ENCODE measurements around the gene ATP1B2. TPM values are rescaled to one million over a fixed set of nuclear protein-coding genes. Genes with fewer than 3 reads are reported as not detected.
"Not testable (repeated sequence)": the region's sequence is repeated elsewhere in the genome, so short reads cannot be mapped to it uniquely, and the experiment has no call there.

The ATP1B2 gene
- total RNA-seq, 1 experiment from 2014 or later = 0.63 TPM

GRCh38 chr17:7634384-7634783 lies 16.3 kb upstream of the ATP1B2 start:
- no peaks in the 10 kb centered on the region for H3K27me3 ChIP-seq (ENCODE audit: insufficient read depth, low read depth)
- no peak overlapping the region for H3K27ac ChIP-seq
- H3K9me3 ChIP-seq (ENCODE audit: insufficient read depth, low read depth) = no peaks in the 10 kb centered on the region
- H3F3A ChIP-seq (ENCODE audit: insufficient read depth, low read depth) = no peaks in the 10 kb centered on the region
- H3K36me3 ChIP-seq (ENCODE audit: low read depth) = no peaks in the 10 kb centered on the region
- H2AFZ ChIP-seq = no peak overlapping the region
- H3K4me3 ChIP-seq = no peak overlapping the region
- no peaks in the 10 kb centered on the region for H3K9me2 ChIP-seq (ENCODE audit: insufficient read depth)
- no TSS peak for BruUV-seq (replicated peaks)
- peak; percentile 40 for TF ChIP-seq CTCF (conservative IDR thresholded peaks at IDR 0.05)
- TF ChIP-seq EZH2 (IDR thresholded peaks at IDR 0.05; ENCODE audit: low read depth) = no peak
- DNase-seq = peak in 1 of 2 experiments; percentile 34
- H3K79me2 ChIP-seq (ENCODE audit: low read depth) = no peaks in the 10 kb centered on the region
- no peaks in the 10 kb centered on the region for H4K20me1 ChIP-seq (ENCODE audit: insufficient read depth)
- H3K4me1 ChIP-seq (replicated peaks; ENCODE audit: insufficient read depth) = no peaks in the 10 kb centered on the region
- ChIA-PET POLR2A (ENCODE audit: unreplicated experiment) (interaction anchor here (0.7 kb wide), 1 partner anchor 1079 kb away, joined by 6 read pairs; no protein-coding TSS in a partner anchor), CTCF (no interaction called here)
- intact Hi-C loops (cut with micrococcal nuclease; ENCODE audit: unreplicated experiment) = loop anchor here (5.0 kb wide), 1 partner anchor 53 kb away; the partner anchor contains the start of genes TP53 and WRAP53
- no peak overlapping the region for H3K4me2 ChIP-seq

- Histone ChIP-seq H3F3A (ENCODE audit: insufficient read depth, low read depth) (no peaks in the 10 kb centered on the region), H3K9me2 (ENCODE audit: insufficient read depth) (no peaks in the 10 kb centered on the region), H2AFZ (no peak overlapping the region), H3K4me2 (no peak overlapping the region), H3K9me3 (ENCODE audit: insufficient read depth, low read depth) (no peaks in the 10 kb centered on the region), H3K27me3 (ENCODE audit: insufficient read depth, low read depth) (no peaks in the 10 kb centered on the region), H4K20me1 (ENCODE audit: insufficient read depth) (no peaks in the 10 kb centered on the region), H3K4me1 (replicated peaks; ENCODE audit: insufficient read depth) (no peaks in the 10 kb centered on the region), H3K36me3 (ENCODE audit: low read depth) (no peaks in the 10 kb centered on the region), H3K79me2 (ENCODE audit: low read depth) (no peaks in the 10 kb centered on the region), H3K27ac (no peak overlapping the region), H3K4me3 (no peak overlapping the region)
- TF ChIP-seq CTCF (conservative IDR thresholded peaks at IDR 0.05) (no peak), EZH2 (IDR thresholded peaks at IDR 0.05; ENCODE audit: low read depth) (no peak)
- DNase-seq = no peak
- ChIA-PET CTCF (no interaction called here), POLR2A (ENCODE audit: unreplicated experiment) (no interaction called here)
- intact Hi-C loops (cut with micrococcal nuclease; ENCODE audit: unreplicated experiment) = no loop called here
- no TSS peak for BruUV-seq (replicated peaks)
Measured at GRCh38 chr17:7636163-7636562, 14.6 kb upstream of the ATP1B2 start.

GRCh38 chr17:7640783-7641182 lies 9.9 kb upstream of the ATP1B2 start:
- ChIA-PET CTCF (no interaction called here), POLR2A (ENCODE audit: unreplicated experiment) (no interaction called here)
- TF ChIP-seq CTCF (conservative IDR thresholded peaks at IDR 0.05) (no peak), EZH2 (IDR thresholded peaks at IDR 0.05; ENCODE audit: low read depth) (no peak)
- Histone ChIP-seq H3K27ac (no peak overlapping the region), H3K79me2 (ENCODE audit: low read depth) (no peaks in the 10 kb centered on the region), H3K4me2 (no peak overlapping the region), H3K36me3 (ENCODE audit: low read depth) (no peaks in the 10 kb centered on the region), H3K9me2 (ENCODE audit: insufficient read depth) (no peaks in the 10 kb centered on the region), H3K9me3 (ENCODE audit: insufficient read depth, low read depth) (no peaks in the 10 kb centered on the region), H2AFZ (no peak overlapping the region), H3F3A (ENCODE audit: insufficient read depth, low read depth) (no peaks in the 10 kb centered on the region), H3K27me3 (ENCODE audit: insufficient read depth, low read depth) (no peaks in the 10 kb centered on the region), H3K4me3 (no peak overlapping the region), H4K20me1 (ENCODE audit: insufficient read depth) (no peaks in the 10 kb centered on the region), H3K4me1 (replicated peaks; ENCODE audit: insufficient read depth) (no peaks in the 10 kb centered on the region)
- BruUV-seq (replicated peaks) = no TSS peak
- intact Hi-C loops (cut with micrococcal nuclease; ENCODE audit: unreplicated experiment) = no loop called here
- DNase-seq = no peak

- H3K27ac ChIP-seq; H3K36me3 ChIP-seq (ENCODE audit: low read depth); BruUV-seq (replicated peaks); H3K4me2 ChIP-seq; intact Hi-C loops (cut with micrococcal nuclease; ENCODE audit: unreplicated experiment); POLR2A ChIA-PET (ENCODE audit: unreplicated experiment); H3K9me3 ChIP-seq (ENCODE audit: insufficient read depth, low read depth); H3K4me3 ChIP-seq; H2AFZ ChIP-seq; H4K20me1 ChIP-seq (ENCODE audit: insufficient read depth); H3K27me3 ChIP-seq (ENCODE audit: insufficient read depth, low read depth); DNase-seq; H3K79me2 ChIP-seq (ENCODE audit: low read depth); H3F3A ChIP-seq (ENCODE audit: insufficient read depth, low read depth); H3K4me1 ChIP-seq (replicated peaks; ENCODE audit: insufficient read depth); H3K9me2 ChIP-seq (ENCODE audit: insufficient read depth): not testable (repeated sequence)
- CTCF ChIA-PET = interaction anchor here (0.9 kb wide), 1 partner anchor 15 kb away, joined by 4 read pairs; no protein-coding TSS in a partner anchor
Measured at GRCh38 chr17:7641635-7642034, 9.1 kb upstream of the ATP1B2 start.
